Aorta (tissue), 5 donors: ENCODE results near the gene DRD1. TPM values are rescaled to one million over a fixed set of nuclear protein-coding genes. Genes with fewer than 3 reads are reported as not detected.
"Not testable (repeated sequence)": the region's sequence is repeated elsewhere in the genome, so short reads cannot be mapped to it uniquely, and the experiment has no call there.

Source experiments
- ATAC-seq: fragments of 200-7000 bp; cut with Tn5 transposase; one replicate; pipeline ENCODE4 v1.9.1; 2022; ENCODE audit warnings: moderate library complexity; ENCODE audit not compliant: low FRiP score
- DNase-seq, 2 donors: peaks; one replicate each; pipeline ENCODE4 v3.0.0-alpha.2; 2020
- H3K27ac ChIP-seq, 2 donors: one replicate each; pipeline ENCODE4 v1.5.1; 2013; ENCODE audit warnings: low read length in 2 of 2, mild to moderate bottlenecking in 2 of 2, moderate library complexity in 2 of 2, control low read depth in 1 of 2, inconsistent platforms in 1 of 2, low read depth in 1 of 2
- H3K27me3 ChIP-seq, 2 donors: one replicate each; pipeline ENCODE4 v1.6.1; 2013; ENCODE audit warnings: control low read depth in 1 of 2, low read length in 1 of 2, mild to moderate bottlenecking in 1 of 2, moderate library complexity in 1 of 2; ENCODE audit not compliant: insufficient read depth in 2 of 2, control insufficient read depth in 1 of 2
- H3K36me3 ChIP-seq, 2 donors: one replicate each; pipeline ENCODE4 v1.6.1; 2013; ENCODE audit warnings: control low read depth in 1 of 2, low read length in 1 of 2, mild to moderate bottlenecking in 1 of 2; ENCODE audit not compliant: insufficient read depth in 2 of 2, control insufficient read depth in 1 of 2
- H3K4me1 ChIP-seq, 2 donors: one replicate each; pipeline ENCODE4 v1.6.1; 2013; ENCODE audit warnings: low read length in 2 of 2, control low read depth in 1 of 2, mild to moderate bottlenecking in 1 of 2, moderate library complexity in 1 of 2; ENCODE audit not compliant: insufficient read depth in 2 of 2, control insufficient read depth in 1 of 2
- H3K4me3 ChIP-seq, 2 donors: one replicate each; pipeline ENCODE4 v1.5.1; 2013; ENCODE audit warnings: low read length in 2 of 2, control low read depth in 1 of 2, mild to moderate bottlenecking in 1 of 2
- H3K9me3 ChIP-seq: one replicate; pipeline ENCODE4 v1.6.1; 2013; ENCODE audit warnings: mild to moderate bottlenecking, low read length; ENCODE audit not compliant: control insufficient read depth
- WGBS, 2 donors: extraction: QIAGEN DNeasy Blood & Tissue Kit; methylation state at CpG; one replicate each; pipeline ENCODE4 v1.1.7; 2013; 5-methylcytosine and 5-hydroxymethylcytosine counted together
- intact Hi-C, 2 donors: fragments of 100-400 bp; cut with DNase I; formaldehyde crosslinking; loops; one replicate each; pipeline versions ENCODE4 v1.14.2 to v1.15.0; 2022
- polyA plus RNA-seq, 2 donors: library from polyadenylated mRNA; stranded (reverse); fragments of 200-250 nt; gene quantifications; one replicate each; pipeline ENCODE4 v1.2.3, GENCODE V29; 2013
- total RNA-seq, 2 donors: library from RNA; stranded (reverse); fragmentation: NEBNext Ultra II Directional; extraction: Animal tissue kit (Norgen Biotek cat#: 25700); gene quantifications; one replicate each; pipeline ENCODE4 v1.2.1, GENCODE V29; 2021
- donor health status: healthy with polysubstance abuse.
- donor health status: Bipolar disorder and iron deficiency.
- donor health status: DM: no; HTN: no; CAD: no.
- donor health status: DM: no; HTN: no; CAD: no.
- donor health status: DM: yes; HTN: yes; CAD: no.

DRD1 gene
- total and polyA plus RNA-seq, 4 donors, result 0.13 to 2.1 (median 0.53) TPM

- Histone ChIP-seq H3K27ac (no peak overlapping the region), H3K9me3 (peaks cover 3% of the 10 kb centered on the region), H3K4me3 (no peak overlapping the region), H3K4me1 (no peaks in the 10 kb centered on the region), H3K27me3 (peaks cover 0 to 2% of the 10 kb centered on the region in 2 donors), H3K36me3 (no peaks in the 10 kb centered on the region)
- ATAC-seq, result no peak
- DNase-seq, result no peak
- intact Hi-C loops, result loop anchor here in 1 of 2 donors (5.0 kb wide), 1 partner anchor 512 kb away; no protein-coding TSS in a partner anchor
- WGBS, 2 donors, result 55 to 57% methylated on average over 11 of the region's 11 CpGs
Observed at GRCh38 chr5:175464074-175464941, 20.3 kb upstream of the DRD1 start.

GRCh38 chr5:175463641-175464040 lies 19.7 kb upstream of the DRD1 start:
- peaks cover 3% of the 10 kb centered on the region for H3K9me3 ChIP-seq
- no peaks in the 10 kb centered on the region for H3K36me3 ChIP-seq
- H3K4me1 ChIP-seq, result no peaks in the 10 kb centered on the region
- WGBS, 2 donors, result 89% methylated on average over 3 of the region's 3 CpGs
- no peak overlapping the region for H3K4me3 ChIP-seq
- intact Hi-C loops, result loop anchor here in 1 of 2 donors (5.0 kb wide), 1 partner anchor 511 kb away; no protein-coding TSS in a partner anchor
- no peak for DNase-seq
- peaks cover 0 to 2% of the 10 kb centered on the region in 2 donors for H3K27me3 ChIP-seq
- H3K27ac ChIP-seq, result no peak overlapping the region
- no peak for ATAC-seq

GRCh38 chr5:175461370-175461769 lies 17.4 kb upstream of the DRD1 start:
- peaks cover 0 to 2% of the 10 kb centered on the region in 2 donors for H3K27me3 ChIP-seq
- no peaks in the 10 kb centered on the region for H3K36me3 ChIP-seq
- H3K27ac ChIP-seq, result no peak overlapping the region
- H3K4me1 ChIP-seq, result no peaks in the 10 kb centered on the region
- H3K4me3 ChIP-seq, result no peak overlapping the region
- H3K9me3 ChIP-seq, result peaks cover 3% of the 10 kb centered on the region
- 88 to 95% methylated on average over 13 of the region's 13 CpGs for WGBS, 2 donors
- DNase-seq (no peak), ATAC-seq (no peak)
- intact Hi-C loops, result loop anchor here in 1 of 2 donors (5.0 kb wide), 1 partner anchor 509 kb away; no protein-coding TSS in a partner anchor

- Histone ChIP-seq H3K27ac (no peak overlapping the region), H3K4me3 (no peak overlapping the region), H3K9me3 (peaks cover 3% of the 10 kb centered on the region), H3K27me3 (peaks cover 0 to 2% of the 10 kb centered on the region in 2 donors), H3K36me3 (no peaks in the 10 kb centered on the region), H3K4me1 (no peaks in the 10 kb centered on the region)
- intact Hi-C loops, result loop anchor here in 1 of 2 donors (5.0 kb wide), 1 partner anchor 508 kb away; no protein-coding TSS in a partner anchor
- no peak for ATAC-seq
- 64 to 73% methylated on average over 2 of the region's 2 CpGs for WGBS, 2 donors
- no peak for DNase-seq
Observed at GRCh38 chr5:175460552-175460951, 16.6 kb upstream of the DRD1 start.

GRCh38 chr5:175460126-175460525 lies 16.1 kb upstream of the DRD1 start:
- Histone ChIP-seq H3K27me3 (peaks cover 0 to 2% of the 10 kb centered on the region in 2 donors), H3K27ac (no peak overlapping the region), H3K9me3 (peaks cover 3% of the 10 kb centered on the region), H3K4me1 (no peaks in the 10 kb centered on the region), H3K4me3 (no peak overlapping the region), H3K36me3 (no peaks in the 10 kb centered on the region)
- WGBS, 2 donors, result 46 to 49% methylated on average over 7 of the region's 7 CpGs
- intact Hi-C loops, result loop anchor here in 1 of 2 donors (5.0 kb wide), 1 partner anchor 508 kb away; no protein-coding TSS in a partner anchor
- ATAC-seq (no peak), DNase-seq (no peak)

- Histone ChIP-seq H3K36me3 (no peaks in the 10 kb centered on the region), H3K27me3 (peaks cover 0 to 2% of the 10 kb centered on the region in 2 donors), H3K4me3 (no peak overlapping the region), H3K9me3 (peaks cover 3% of the 10 kb centered on the region), H3K27ac (no peak overlapping the region), H3K4me1 (no peaks in the 10 kb centered on the region)
- intact Hi-C loops, result no loop called here
- WGBS, 2 donors, result 67 to 83% methylated on average over 1 of the region's 1 CpG
- ATAC-seq, result no peak
- DNase-seq, result no peak
Observed at GRCh38 chr5:175457466-175457865, 13.5 kb upstream of the DRD1 start.

GRCh38 chr5:175456105-175456742 lies 12.2 kb upstream of the DRD1 start:
- no peak overlapping the region for H3K4me3 ChIP-seq
- no peak overlapping the region for H3K27ac ChIP-seq
- 43 to 48% methylated on average over 11 of the region's 11 CpGs for WGBS, 2 donors
- ATAC-seq (no peak), DNase-seq (no peak)
- peaks cover 0 to 2% of the 10 kb centered on the region in 2 donors for H3K27me3 ChIP-seq
- H3K4me1 ChIP-seq, result no peaks in the 10 kb centered on the region
- no peaks in the 10 kb centered on the region for H3K36me3 ChIP-seq
- no peaks in the 10 kb centered on the region for H3K9me3 ChIP-seq
- intact Hi-C loops, result no loop called here

- DNase-seq, H3K9me3 ChIP-seq, H3K36me3 ChIP-seq, ATAC-seq, intact Hi-C loops, H3K27me3 ChIP-seq, H3K27ac ChIP-seq, H3K4me1 ChIP-seq, H3K4me3 ChIP-seq: not testable (repeated sequence)
- 96 to 99% methylated on average over 5 of the region's 5 CpGs for WGBS, 2 donors
Observed at GRCh38 chr5:175454338-175454737, 10.4 kb upstream of the DRD1 start.
